Ovary (tissue), 9 donors: ENCODE data around the gene RNF17. TPM values are rescaled to one million over a fixed set of nuclear protein-coding genes. Genes with fewer than 3 reads are reported as not detected.
"Not testable (repeated sequence)": the region's sequence is repeated elsewhere in the genome, so short reads cannot be mapped to it uniquely, and the experiment has no call there.

Source experiments
- DNase-seq, 5 donors: peaks; one replicate each; pipeline ENCODE4 v3.0.0-alpha.2; 2019 to 2020
- H3K27ac ChIP-seq, 2 donors: fragments of 200-600 bp; one replicate each; pipeline versions ENCODE4 v1.5.1 to v1.8.0; 2019 to 2022
- H3K27me3 ChIP-seq: fragments of 200-600 bp; one replicate; pipeline ENCODE4 v1.8.0; 2022
- H3K36me3 ChIP-seq: fragments of 200-600 bp; sonication (generic); one replicate; pipeline ENCODE4 v1.5.1; 2019
- H3K4me1 ChIP-seq: one replicate; pipeline ENCODE4 v1.8.1; 2013; ENCODE audit warnings: mild to moderate bottlenecking, moderate library complexity; ENCODE audit not compliant: insufficient read depth
- H3K4me3 ChIP-seq: fragments of 200-600 bp; sonication (generic); one replicate; pipeline ENCODE4 v1.5.1; 2017
- H3K9me3 ChIP-seq, 2 donors: fragments of 200-600 bp in 1 of 2; sonication (generic) in 1 of 2; one replicate each; pipeline versions ENCODE4 v1.5.1 to v1.8.1; 2013 to 2019; ENCODE audit warnings: mild to moderate bottlenecking in 1 of 2, moderate library complexity in 1 of 2
- CTCF ChIP-seq, 3 donors: fragments of 450-650 bp in 2 of 3; fragments of 200-600 bp in 1 of 3; IDR thresholded peaks; one replicate each; pipeline versions ENCODE4 v1.5.1 to v1.8.0; 2016 to 2022; ENCODE audit warnings: antibody characterized with exemption in 3 of 3, mild to moderate bottlenecking in 1 of 3
- EP300 ChIP-seq: sonication (generic); formaldehyde crosslinking; IDR thresholded peaks from one replicate; pipeline ENCODE4 v1.6.1; 2017; ENCODE audit warnings: antibody characterized with exemption
- POLR2A ChIP-seq: fragments of 450-650 bp; IDR thresholded peaks from one replicate; pipeline ENCODE4 v1.6.1; 2017; ENCODE audit warnings: antibody characterized with exemption, mild to moderate bottlenecking, moderate library complexity
- WGBS, 3 donors: extraction: QIAGEN DNeasy Blood & Tissue Kit in 1 of 3; methylation state at CpG; one replicate each; pipeline versions ENCODE4 v1.1.5 to v1.1.7; 2013 to 2017; 5-methylcytosine and 5-hydroxymethylcytosine counted together
- intact Hi-C, 4 donors: fragments of 100-400 bp; cut with DNase I; formaldehyde crosslinking; loops; one replicate each; pipeline versions ENCODE4 v1.11.0 to v1.15.1; 2022 to 2023
- polyA plus RNA-seq, 2 donors: library from polyadenylated mRNA; stranded (reverse); fragments of 200-250 nt in 1 of 2; fragments of 350-450 nt in 1 of 2; fragmentation: Illumina TruSeq in 1 of 2; extraction: RNeasy Lipid Tissue Mini Kit (QIAGEN cat#74804) in 1 of 2; gene quantifications; one replicate each; pipeline ENCODE4 v1.2.3, GENCODE V29; 2013 to 2014
- total RNA-seq, 7 donors: library from RNA; depleted of rRNA in 2 of 7; stranded (reverse); fragments of >200 nt in 2 of 7; fragmentation: NEBNext Ultra II Directional in 3 of 7; extraction: Animal tissue kit (Norgen Biotek cat#: 25700) in 3 of 7; gene quantifications; one replicate each; pipeline versions ENCODE4 v1.1.0 to v1.2.4, GENCODE V29; 2016 to 2023
- donor health status: DM: no; HTN: no; CAD: no; lungs with moderate emphysema.
- donor health status: DM: no; HTN: no; CAD: no.
- donor health status: Bipolar disorder and iron deficiency.
- donor health status: DM: yes; HTN: yes; CAD: no.
- donor health status: DM: no; HTN: no; CAD: no.
- donor health status: DM: yes; HTN: yes; CAD: no.

RNF17 gene
- total and polyA plus RNA-seq, 9 donors: 0.28 to 0.71 TPM; not detected in 7

GRCh38 chr13:24724714-24725113 is 39.3 kb upstream of the RNF17 start:
- 35 to 41% (median 38%) methylated on average over 2 of the region's 2 CpGs for WGBS, 3 donors
- TF ChIP-seq CTCF (IDR thresholded peaks at IDR 0.05) (no peak), POLR2A (no peak), EP300 (no peak)

GRCh38 chr13:24725379-24725778 is 38.6 kb upstream of the RNF17 start:
- intact Hi-C loops: no loop called here
- Histone ChIP-seq H3K4me3 (no peak overlapping the region), H3K27ac (no peak overlapping the region), H3K4me1 (no peaks in the 10 kb centered on the region), H3K36me3 (no peaks in the 10 kb centered on the region), H3K27me3 (no peaks in the 10 kb centered on the region), H3K9me3 (no peaks in the 10 kb centered on the region)
- no peak for DNase-seq
- TF ChIP-seq CTCF (IDR thresholded peaks at IDR 0.05): no peak
- TF ChIP-seq POLR2A: no peak
- no peak for TF ChIP-seq EP300
- 84 to 90% (median 87%) methylated on average over 5 of the region's 5 CpGs for WGBS, 3 donors

More at GRCh38 chr13:24724714-24725113, 39.3 kb upstream of the RNF17 start:
- H3K9me3 ChIP-seq: no peaks in the 10 kb centered on the region
- H3K27ac ChIP-seq: no peak overlapping the region
- no peaks in the 10 kb centered on the region for H3K36me3 ChIP-seq
- intact Hi-C loops: no loop called here
- no peaks in the 10 kb centered on the region for H3K4me1 ChIP-seq
- H3K4me3 ChIP-seq: no peak overlapping the region
- no peaks in the 10 kb centered on the region for H3K27me3 ChIP-seq
- no peak for DNase-seq

- DNase-seq: peak in 1 of 5 donors; percentile 12
- no peak overlapping the region for H3K4me3 ChIP-seq
- WGBS, 3 donors: 57 to 58% (median 57%) methylated on average over 24 of the region's 24 CpGs
- intact Hi-C loops: no loop called here
- TF ChIP-seq EP300 (no peak), POLR2A (no peak), CTCF (IDR thresholded peaks at IDR 0.05) (no peak)
- H3K36me3 ChIP-seq: no peaks in the 10 kb centered on the region
- H3K27ac ChIP-seq: no peak overlapping the region
- H3K9me3 ChIP-seq: no peaks in the 10 kb centered on the region
- H3K27me3 ChIP-seq: no peaks in the 10 kb centered on the region
- no peaks in the 10 kb centered on the region for H3K4me1 ChIP-seq
Measured at GRCh38 chr13:24727731-24728601, 36.0 kb upstream of the RNF17 start.

- H3K4me1 ChIP-seq, DNase-seq, intact Hi-C loops, H3K4me3 ChIP-seq, H3K36me3 ChIP-seq, H3K9me3 ChIP-seq, H3K27ac ChIP-seq, H3K27me3 ChIP-seq: not testable (repeated sequence)
- WGBS, 3 donors: 70 to 97% (median 96%) methylated on average over 4 of the region's 4 CpGs
Measured at GRCh38 chr13:24730873-24731567, 32.9 kb upstream of the RNF17 start.

GRCh38 chr13:24734950-24735349 is 29.0 kb upstream of the RNF17 start:
- H3K4me1 ChIP-seq: no peaks in the 10 kb centered on the region
- no peak for TF ChIP-seq POLR2A
- no peak for TF ChIP-seq CTCF (IDR thresholded peaks at IDR 0.05)
- TF ChIP-seq EP300: no peak
- no peak for DNase-seq
- H3K27ac ChIP-seq: no peak overlapping the region
- intact Hi-C loops: no loop called here
- H3K27me3 ChIP-seq: no peaks in the 10 kb centered on the region
- WGBS, 3 donors: 77 to 82% (median 78%) methylated on average over 4 of the region's 4 CpGs
- no peak overlapping the region for H3K4me3 ChIP-seq
- no peaks in the 10 kb centered on the region for H3K9me3 ChIP-seq
- no peaks in the 10 kb centered on the region for H3K36me3 ChIP-seq
